Uterus (tissue), 4 donors: ENCODE data around the gene KCNMB2. TPM values are rescaled to one million over a fixed set of nuclear protein-coding genes. Genes with fewer than 3 reads are reported as not detected.

Experiments
- DNase-seq, 2 donors: peaks; one replicate each; pipeline ENCODE4 v3.0.0-alpha.2; 2019 to 2020
- H3K27ac ChIP-seq, 2 donors: fragments of 200-600 bp; sonication (generic); 1 replicate in 1 of 2; 2 replicates in 1 of 2; pipeline ENCODE4 v1.5.1; 2016 to 2018
- H3K27me3 ChIP-seq, 2 donors: fragments of 200-600 bp; sonication (generic); one replicate each; pipeline ENCODE4 v1.5.1; 2018 to 2019; ENCODE audit warnings: control low read depth in 1 of 2
- H3K36me3 ChIP-seq, 2 donors: fragments of 200-600 bp; sonication (generic); one replicate each; pipeline ENCODE4 v1.5.1; 2019; ENCODE audit warnings: control low read depth in 1 of 2
- H3K4me1 ChIP-seq, 2 donors: fragments of 200-600 bp; sonication (generic); one replicate each; pipeline ENCODE4 v1.5.1; 2018 to 2019; ENCODE audit warnings: control low read depth in 1 of 2
- H3K4me3 ChIP-seq, 2 donors: fragments of 200-600 bp; sonication (generic); 1 replicate in 1 of 2; 2 replicates in 1 of 2; pipeline ENCODE4 v1.5.1; 2018 to 2019; ENCODE audit warnings: mild to moderate bottlenecking in 1 of 2
- H3K9me3 ChIP-seq, 2 donors: fragments of 200-600 bp; sonication (generic); one replicate each; pipeline ENCODE4 v1.5.1; 2019; ENCODE audit warnings: control low read depth in 1 of 2
- POLR2A ChIP-seq, 2 donors: fragments of 450-650 bp; IDR thresholded peaks; one replicate each; pipeline ENCODE4 v1.6.1; 2016; ENCODE audit warnings: antibody characterized with exemption in 2 of 2, mild to moderate bottlenecking in 1 of 2, moderate library complexity in 1 of 2
- intact Hi-C: fragments of 100-400 bp; cut with DNase I; formaldehyde crosslinking; loops from one replicate; pipeline ENCODE4 v1.15.1; 2023; ENCODE audit warnings: low total_unique reads
- total RNA-seq, 4 donors: library from RNA; depleted of rRNA in 3 of 4; stranded (reverse); fragments of >200 nt in 3 of 4; gene quantifications; one replicate each; pipeline versions ENCODE4 v1.1.0 to v1.2.4, GENCODE V29; 2014 to 2023
- TF ChIP-seq, protein P1 (sequence below), 4 experiments: fragments of 200-600 bp in 2 of 4; fragments of 450-650 bp in 2 of 4; sonication (generic) in 2 of 4; IDR thresholded peaks; one replicate each; pipeline ENCODE4 v1.5.1; 2016 to 2019; ENCODE audit warnings: antibody characterized with exemption in 4 of 4, mild to moderate bottlenecking in 2 of 4, moderate library complexity in 1 of 4
- donor health status: DM: yes; HTN: yes; CAD: no.

The KCNMB2 gene
- total RNA-seq, 4 donors from 2014 or later: 0.29 to 12.7 (median 1.4) TPM

DNA sequence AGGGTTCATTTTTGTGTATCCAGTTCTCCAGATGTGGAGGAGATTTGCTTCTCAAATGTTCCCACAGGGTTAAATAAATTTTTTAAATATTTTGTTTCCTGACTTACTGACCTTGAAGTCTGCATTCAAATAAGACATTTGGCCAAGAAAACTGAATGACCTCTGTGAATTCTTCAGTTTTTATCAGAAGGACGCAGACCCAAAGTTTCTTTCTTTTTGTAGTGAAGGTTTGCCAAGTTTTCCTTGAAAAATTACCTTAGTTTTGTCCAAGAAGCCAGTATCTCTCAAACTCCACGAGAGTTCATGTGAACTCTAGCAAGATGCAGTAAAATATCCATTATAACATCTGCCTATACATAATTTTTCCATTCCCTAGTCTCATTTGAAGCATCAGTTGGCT lies 332.4 kb downstream of the KCNMB2 start:
- DNase-seq: no peak
- no peak overlapping the region for H3K27ac ChIP-seq
- intact Hi-C loops: no loop called here

DNA sequence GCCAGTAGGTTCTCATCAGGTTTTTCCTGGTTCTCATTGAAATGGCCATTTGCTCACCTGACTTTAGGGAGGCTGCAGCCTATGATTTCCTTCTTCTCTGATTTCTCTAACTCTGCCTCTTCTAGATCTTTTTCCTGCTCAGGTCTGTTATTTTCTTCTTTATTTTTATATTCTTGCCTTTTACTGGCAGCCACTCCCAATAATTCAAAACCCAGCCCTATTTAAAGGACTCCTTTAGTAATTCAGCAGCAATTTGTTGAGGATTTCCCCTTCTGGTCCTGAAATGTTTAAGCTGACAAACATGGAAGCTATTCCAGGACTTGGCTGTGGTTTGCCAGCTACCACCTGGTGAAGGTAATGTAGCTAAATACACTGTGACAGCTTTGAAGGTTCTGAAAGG lies 333.8 kb downstream of the KCNMB2 start:
- Histone ChIP-seq H3K36me3 (no peaks in the 10 kb centered on the region), H3K27ac (no peak overlapping the region), H3K27me3 (no peaks in the 10 kb centered on the region), H3K9me3 (no peaks in the 10 kb centered on the region), H3K4me1 (no peaks in the 10 kb centered on the region), H3K4me3 (no peak overlapping the region)
- intact Hi-C loops: no loop called here
- no peak for DNase-seq
- TF ChIP-seq, protein P1, sequence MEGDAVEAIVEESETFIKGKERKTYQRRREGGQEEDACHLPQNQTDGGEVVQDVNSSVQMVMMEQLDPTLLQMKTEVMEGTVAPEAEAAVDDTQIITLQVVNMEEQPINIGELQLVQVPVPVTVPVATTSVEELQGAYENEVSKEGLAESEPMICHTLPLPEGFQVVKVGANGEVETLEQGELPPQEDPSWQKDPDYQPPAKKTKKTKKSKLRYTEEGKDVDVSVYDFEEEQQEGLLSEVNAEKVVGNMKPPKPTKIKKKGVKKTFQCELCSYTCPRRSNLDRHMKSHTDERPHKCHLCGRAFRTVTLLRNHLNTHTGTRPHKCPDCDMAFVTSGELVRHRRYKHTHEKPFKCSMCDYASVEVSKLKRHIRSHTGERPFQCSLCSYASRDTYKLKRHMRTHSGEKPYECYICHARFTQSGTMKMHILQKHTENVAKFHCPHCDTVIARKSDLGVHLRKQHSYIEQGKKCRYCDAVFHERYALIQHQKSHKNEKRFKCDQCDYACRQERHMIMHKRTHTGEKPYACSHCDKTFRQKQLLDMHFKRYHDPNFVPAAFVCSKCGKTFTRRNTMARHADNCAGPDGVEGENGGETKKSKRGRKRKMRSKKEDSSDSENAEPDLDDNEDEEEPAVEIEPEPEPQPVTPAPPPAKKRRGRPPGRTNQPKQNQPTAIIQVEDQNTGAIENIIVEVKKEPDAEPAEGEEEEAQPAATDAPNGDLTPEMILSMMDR (IDR thresholded peaks at IDR 0.05): no peak
- TF ChIP-seq POLR2A (IDR thresholded peaks at IDR 0.05): no peak

More for the DNA sequence above, 332.4 kb downstream of the KCNMB2 start:
- H3K4me1 ChIP-seq: no peaks in the 10 kb centered on the region
- no peak for TF ChIP-seq POLR2A (IDR thresholded peaks at IDR 0.05)
- TF ChIP-seq, protein P1 (IDR thresholded peaks at IDR 0.05): no peak
- H3K27me3 ChIP-seq: no peaks in the 10 kb centered on the region
- H3K36me3 ChIP-seq: no peaks in the 10 kb centered on the region
- no peaks in the 10 kb centered on the region for H3K9me3 ChIP-seq
- no peak overlapping the region for H3K4me3 ChIP-seq

DNA sequence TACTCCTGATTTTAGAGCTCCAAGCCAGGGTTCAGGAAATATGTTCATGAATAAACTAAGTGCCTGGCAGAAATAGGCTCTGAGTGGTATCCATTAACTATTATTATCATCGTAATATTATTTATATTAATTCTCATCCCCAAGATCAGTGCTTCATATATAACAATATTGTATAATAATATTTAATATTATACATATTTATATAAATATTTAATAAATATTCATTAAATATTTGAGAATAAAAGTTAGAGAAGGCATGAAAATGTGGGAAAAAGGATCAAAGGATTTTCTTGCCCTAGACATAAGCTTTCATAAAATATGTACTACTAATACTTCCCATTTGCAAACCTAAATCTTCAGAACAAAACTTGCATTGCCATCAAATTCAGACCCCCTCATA lies 338.9 kb downstream of the KCNMB2 start:
- H3K4me1 ChIP-seq: no peaks in the 10 kb centered on the region
- no peak overlapping the region for H3K4me3 ChIP-seq
- intact Hi-C loops: no loop called here
- TF ChIP-seq, protein P1 (IDR thresholded peaks at IDR 0.05): no peak
- no peak for TF ChIP-seq POLR2A (IDR thresholded peaks at IDR 0.05)
- DNase-seq: no peak
- H3K27ac ChIP-seq: no peak overlapping the region
- no peaks in the 10 kb centered on the region for H3K36me3 ChIP-seq
- H3K27me3 ChIP-seq: no peaks in the 10 kb centered on the region
- H3K9me3 ChIP-seq: no peaks in the 10 kb centered on the region

DNA sequence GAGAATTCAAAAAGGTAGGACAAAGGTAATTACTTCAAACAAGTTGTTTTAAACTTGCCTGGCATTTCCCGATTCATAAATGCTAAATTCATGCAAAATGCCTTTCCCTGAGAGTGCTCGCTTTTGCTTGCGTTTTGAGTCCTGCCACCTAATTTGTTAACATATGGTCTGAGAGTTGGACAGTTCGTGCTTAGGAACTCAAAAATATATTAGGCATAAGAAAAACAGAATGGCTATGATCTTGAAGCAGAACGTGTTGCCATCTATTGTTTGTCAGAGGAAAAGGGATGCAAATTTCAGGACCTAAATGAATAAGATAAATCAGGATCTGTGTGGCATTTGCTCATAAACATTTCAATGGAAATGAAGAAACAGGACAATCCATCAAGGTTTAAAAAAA lies 339.6 kb downstream of the KCNMB2 start:
- intact Hi-C loops: no loop called here
- no peaks in the 10 kb centered on the region for H3K4me1 ChIP-seq
- DNase-seq: no peak

DNA sequence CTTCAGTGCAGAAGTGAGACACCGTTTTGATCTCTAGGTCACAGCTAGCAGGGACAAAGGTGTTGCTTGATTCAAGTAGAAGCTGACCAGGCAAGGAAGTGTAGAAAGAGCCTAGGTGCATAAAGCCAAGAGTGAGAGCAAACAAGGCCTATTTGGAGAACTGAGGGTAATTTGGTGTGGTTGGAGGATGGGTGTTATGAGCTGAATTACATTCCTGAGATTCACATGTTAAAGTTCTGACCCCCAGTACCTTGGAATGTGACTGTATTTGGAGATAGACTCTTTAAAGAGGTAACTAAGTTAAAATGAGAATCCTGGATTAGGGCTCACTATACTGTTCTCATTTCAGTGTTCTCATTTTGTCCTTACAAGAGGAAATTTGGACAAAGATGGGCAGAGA lies 344.0 kb downstream of the KCNMB2 start:
- TF ChIP-seq, protein P1 (IDR thresholded peaks at IDR 0.05): no peak
- no peak for TF ChIP-seq POLR2A (IDR thresholded peaks at IDR 0.05)
- H3K4me1 ChIP-seq: no peaks in the 10 kb centered on the region
- no peak overlapping the region for H3K4me3 ChIP-seq
- no peaks in the 10 kb centered on the region for H3K9me3 ChIP-seq
- no peak overlapping the region for H3K27ac ChIP-seq
- DNase-seq: no peak
- intact Hi-C loops: no loop called here
- H3K27me3 ChIP-seq: no peaks in the 10 kb centered on the region
- no peaks in the 10 kb centered on the region for H3K36me3 ChIP-seq

More for the DNA sequence above, 339.6 kb downstream of the KCNMB2 start:
- H3K27me3 ChIP-seq: no peaks in the 10 kb centered on the region
- H3K27ac ChIP-seq: no peak overlapping the region
- H3K4me3 ChIP-seq: no peak overlapping the region
- H3K36me3 ChIP-seq: no peaks in the 10 kb centered on the region
- TF ChIP-seq, protein P1 (IDR thresholded peaks at IDR 0.05): no peak
- no peak for TF ChIP-seq POLR2A (IDR thresholded peaks at IDR 0.05)
- H3K9me3 ChIP-seq: no peaks in the 10 kb centered on the region
